Activated CD8-positive, alpha-beta T cell treated with anti-CD3 and anti-CD28 coated beads, Interleukin-2, amount 10 ng/mL, durations not matched to agents 7 days and 5 days (primary cell): ENCODE results near the gene XAGE5. TPM values are rescaled to one million over a fixed set of nuclear protein-coding genes. Genes with fewer than 3 reads are reported as not detected.
"Not testable (repeated sequence)": the region's sequence is repeated elsewhere in the genome, so short reads cannot be mapped to it uniquely, and the experiment has no call there.

Experiments used
- ATAC-seq: fragments of 150-1000 bp; cut with Tn5 transposase; one replicate; pipeline ENCODE4 v1.10.0; 2021; ENCODE audit warnings: moderate library complexity
- CTCF ChIA-PET: fragments of 350-600 bp; sonication (Branson Sonifier 250); formaldehyde crosslinking; loops from one replicate; lab custom pipeline; 2021; ENCODE audit warnings: antibody characterized with exemption; lab: Charles Lee
- POLR2A ChIA-PET: fragments of 350-600 bp; sonication (Branson Sonifier 250); formaldehyde crosslinking; loops from one replicate; lab custom pipeline; 2021; ENCODE audit warnings: antibody characterized with exemption; lab: Charles Lee
- DNase-seq: peaks from one replicate; pipeline ENCODE4 v3.0.0-alpha.2; 2020
- H3K27ac Mint-ChIP-seq: one replicate; pipeline ENCODE4 v1.8.0; 2021; ENCODE audit warnings: mild to moderate bottlenecking, mixed read lengths
- H3K27me3 Mint-ChIP-seq: one replicate; pipeline ENCODE4 v1.8.0; 2021; ENCODE audit warnings: low read depth, mixed read lengths
- H3K36me3 Mint-ChIP-seq: one replicate; pipeline ENCODE4 v1.8.0; 2021; ENCODE audit warnings: low read depth, mixed read lengths
- H3K4me1 Mint-ChIP-seq: one replicate; pipeline ENCODE4 v1.8.0; 2021; ENCODE audit warnings: low read depth, mixed read lengths
- H3K4me3 Mint-ChIP-seq: one replicate; pipeline ENCODE4 v1.8.0; 2021; ENCODE audit warnings: mild to moderate bottlenecking, mixed read lengths
- H3K9me3 Mint-ChIP-seq: one replicate; pipeline ENCODE4 v1.8.0; 2022; ENCODE audit warnings: mixed read lengths; ENCODE audit not compliant: insufficient read depth
- total RNA-seq, 2 experiments: library from RNA; stranded (reverse); gene quantifications; one replicate each; pipeline ENCODE4 v1.2.3, GENCODE V29; 2021

The XAGE5 gene
- total RNA-seq, 2 experiments from 2014 or later: not detected

DNA sequence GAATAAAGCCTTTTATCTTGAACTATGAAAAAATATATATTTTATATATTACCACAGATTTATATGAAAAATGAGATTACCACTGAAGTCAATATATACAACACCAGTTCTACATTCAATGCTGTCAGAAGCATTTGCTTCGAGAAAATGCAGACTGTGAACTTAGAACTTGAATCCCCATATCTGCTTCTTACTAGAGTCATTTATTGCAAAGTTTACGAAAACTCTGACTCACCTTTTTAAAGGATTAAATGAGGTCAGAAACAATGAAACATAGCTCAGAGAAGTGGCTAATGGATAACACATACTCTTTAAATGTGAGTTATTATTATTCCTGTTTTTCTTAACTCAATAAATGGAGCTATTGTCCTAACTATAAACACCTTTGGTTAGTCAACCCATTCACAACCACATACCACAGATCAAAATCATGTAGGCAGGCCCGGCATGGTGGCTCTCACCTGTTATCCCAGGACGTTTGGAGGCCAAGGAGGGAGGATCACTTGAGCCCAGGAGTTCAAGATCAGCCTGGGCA lies 46.0 kb downstream of the XAGE5 start:
- H3K27ac Mint-ChIP-seq, H3K9me3 Mint-ChIP-seq, H3K27me3 Mint-ChIP-seq, DNase-seq, H3K4me1 Mint-ChIP-seq, CTCF ChIA-PET, POLR2A ChIA-PET, ATAC-seq, H3K36me3 Mint-ChIP-seq, H3K4me3 Mint-ChIP-seq: not testable (repeated sequence)

DNA sequence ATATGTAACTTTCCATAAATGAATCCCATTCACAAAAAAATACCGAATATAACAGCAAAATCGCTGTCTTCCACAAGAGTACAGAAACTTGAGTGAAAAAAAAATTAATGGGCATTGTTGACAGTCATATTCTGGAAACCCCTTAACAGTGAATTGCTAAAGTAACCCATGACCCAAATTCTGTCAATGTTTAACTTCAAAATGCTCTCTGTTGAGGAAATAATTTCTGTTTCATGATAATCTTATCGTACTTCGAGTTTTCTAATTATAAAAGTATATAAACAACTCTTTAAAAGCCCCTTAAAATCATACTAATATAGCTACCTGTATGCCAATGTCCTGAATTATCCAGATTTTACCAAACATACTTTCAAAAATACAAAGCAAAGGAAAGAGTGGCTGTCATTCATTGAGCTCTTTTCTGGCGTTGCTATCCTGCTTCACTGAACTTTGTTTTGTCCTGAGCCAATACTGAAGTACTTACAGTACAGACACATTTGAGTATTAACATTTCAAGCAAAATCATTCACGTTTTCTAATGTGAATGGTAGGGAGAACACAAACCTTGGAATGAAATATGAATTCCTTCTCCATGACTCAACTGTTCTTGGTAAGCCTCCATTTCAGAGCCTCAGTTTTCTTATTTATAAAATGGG lies 54.4 kb downstream of the XAGE5 start:
- no peaks in the 10 kb centered on the region for H3K9me3 Mint-ChIP-seq
- no peak overlapping the region for H3K27ac Mint-ChIP-seq
- H3K4me3 Mint-ChIP-seq: no peak overlapping the region
- POLR2A ChIA-PET: no interaction called here
- no peaks in the 10 kb centered on the region for H3K36me3 Mint-ChIP-seq
- H3K4me1 Mint-ChIP-seq: no peaks in the 10 kb centered on the region
- no peak for DNase-seq
- CTCF ChIA-PET: no interaction called here
- H3K27me3 Mint-ChIP-seq: peaks cover 8% of the 10 kb centered on the region
- ATAC-seq: no peak

Other genes starting within 250 kb of the XAGE5 start
- gene SSX7, start 156.4 kb upstream of the XAGE5 start, total RNA-seq: not detected
- gene SSX2, start 104.1 kb upstream of the XAGE5 start, total RNA-seq: not detected
- gene SSX2B, start 60.0 kb upstream of the XAGE5 start, total RNA-seq: not detected
- gene SPANXN5, start 13.9 kb upstream of the XAGE5 start, total RNA-seq: not detected
- not detected for gene XAGE3, start 56.8 kb downstream of the XAGE5 start, total RNA-seq
- gene FAM156B, start 86.0 kb downstream of the XAGE5 start, total RNA-seq: 10 to 100 TPM; 15.4 to 16.3 TPM
- gene FAM156A, start 147.2 kb downstream of the XAGE5 start, total RNA-seq: 10 to 100 TPM; 19.3 to 19.7 TPM
- not detected for gene GPR173, start 237.5 kb downstream of the XAGE5 start, total RNA-seq